ENCODE data around the gene PRPF6. TPM values are rescaled to one million over a fixed set of nuclear protein-coding genes. Genes with fewer than 3 reads are reported as not detected.
A peak's percentile ranks its signal among the peaks of the same experiment; 100 is the strongest.

Gene PRPF6
- total and polyA plus RNA-seq, 2 donors (not counting 3 experiments of a cell fraction or from before 2014, with no cell fraction given) = 35.3 to 67.4 TPM

DNA sequence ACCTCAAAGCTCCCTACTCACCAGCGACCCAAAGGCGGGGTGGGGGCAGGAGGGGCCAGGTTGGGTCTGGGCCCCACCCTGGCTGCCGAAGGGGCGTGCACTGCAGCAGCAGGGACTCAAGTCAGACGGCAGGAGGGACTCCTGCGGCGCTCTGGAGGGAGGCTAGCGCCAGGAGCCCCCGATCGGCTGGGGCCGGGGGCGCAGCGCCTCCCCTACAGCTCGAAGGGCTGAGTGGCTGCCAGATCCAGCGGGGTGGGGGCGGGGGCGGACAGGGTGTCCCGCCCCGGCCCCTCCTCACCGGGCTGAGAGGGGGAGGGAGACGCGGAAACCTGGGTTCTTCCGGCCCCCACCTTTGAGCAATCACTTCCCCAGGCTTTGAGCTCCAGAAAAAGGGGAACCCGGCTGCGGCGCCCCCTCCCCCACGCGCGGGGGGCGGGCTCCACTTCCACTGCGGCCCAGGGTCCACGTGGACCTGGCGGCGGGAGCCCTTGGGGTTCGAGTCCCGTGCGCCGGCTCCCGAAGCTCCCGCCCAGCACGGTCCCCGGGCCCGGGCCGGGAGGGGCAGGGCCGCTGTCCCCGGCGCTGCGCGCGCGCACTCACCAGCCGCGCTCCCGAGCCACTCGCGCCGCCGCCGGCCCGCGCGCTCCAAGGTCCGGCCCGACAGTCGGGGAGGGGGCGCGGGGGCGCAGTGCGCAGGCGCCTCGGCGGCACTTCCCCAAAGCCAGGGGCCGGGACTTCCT, 98.5 kb downstream of the PRPF6 start, which contains the start of gene RGS19:
Gene RGS19 (minus strand): TSS at position 246 of the 740 bp plus-strand sequence. CDS start 2,632 bp downstream, outside the sequence.
- dilution Hi-C loops (cut with MboI; ENCODE audit: extremely low pct_ligation_motif_present, low sequenced_read_pairs) = no loop called here
- no TSS peak for BruUV-seq (replicated peaks)

DNA sequence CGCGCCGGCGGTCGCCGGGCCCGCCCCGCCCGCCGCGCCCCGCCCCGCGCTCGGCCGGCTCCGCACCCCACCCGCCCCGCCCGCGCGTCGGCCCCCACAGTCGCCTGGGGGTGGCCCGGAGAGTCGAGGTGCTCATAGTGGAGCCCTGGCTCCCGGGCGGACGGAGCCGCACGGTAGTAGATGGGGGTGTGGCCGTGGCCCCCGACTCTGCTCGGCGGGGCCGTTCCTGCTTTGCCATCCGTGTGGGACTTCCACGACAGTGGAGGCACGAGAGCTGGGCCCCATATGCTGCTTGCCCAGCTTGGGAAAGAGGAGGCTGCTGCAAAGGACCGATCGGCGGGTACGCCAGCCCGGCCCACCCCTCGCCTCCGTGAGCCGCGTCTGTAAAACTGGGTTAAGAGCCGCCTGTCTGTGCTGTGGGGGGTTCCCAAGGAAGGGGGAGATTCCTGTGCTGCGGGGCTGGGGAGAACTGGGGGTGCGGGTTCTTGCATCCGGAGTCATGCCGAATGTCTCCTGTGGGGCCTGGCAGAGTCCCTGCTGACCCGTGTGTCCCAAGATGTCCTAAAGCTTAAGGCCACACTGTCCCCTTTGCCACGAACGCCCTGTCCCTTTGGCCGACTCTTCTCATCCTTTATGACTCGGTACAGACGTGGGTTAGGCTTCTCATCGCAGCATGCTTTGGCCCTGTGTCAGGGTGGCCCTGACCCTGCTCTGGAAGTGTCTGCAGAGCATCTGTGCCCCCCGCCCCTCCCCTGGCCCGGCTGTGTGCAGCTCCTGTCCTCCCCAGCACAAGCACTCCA, 99.3 kb downstream of the PRPF6 start, which contains the start of gene OPRL1:
Gene OPRL1 (plus strand): TSS at position 70 of the 800 bp plus-strand sequence. CDS start 12,639 bp downstream, outside the sequence.
- CTCF ChIA-PET = interaction anchor here (1.0 to 3.0 kb wide), 6 partner anchors 16 to 100 kb away, joined by 3 to 14 read pairs (median 4); partner anchors contain the start of gene SAMD10
- intact Hi-C loops (cut with micrococcal nuclease) = no loop called here
- H3K4me1 ChIP-seq (ENCODE audit: control insufficient read depth, extremely low read depth, insufficient read depth, low read length) = peaks cover 20% of the 10 kb centered on the region
- POLR2A ChIA-PET = interaction anchor here (0.6 kb wide), 1 partner anchor 451 kb away, joined by 3 read pairs; no protein-coding TSS in a partner anchor
- H3K9me3 ChIP-seq (replicated peaks; ENCODE audit: control insufficient read depth, insufficient read depth, low read length) = no peaks in the 10 kb centered on the region
- no TSS peak for BruUV-seq (replicated peaks)
- peaks cover 0 to 4% of the 10 kb centered on the region in 2 experiments for H3K36me3 ChIP-seq (ENCODE audit: control insufficient read depth in 2 of 2, extremely low read depth in 1 of 2, insufficient read depth in 2 of 2, low read length in 2 of 2)
- no peaks in the 10 kb centered on the region for H4K20me1 ChIP-seq (replicated peaks; ENCODE audit: control insufficient read depth, extremely low read depth, insufficient read depth, low read length)
- peak within 1 kb of the TSS; percentile 82 for H3K4me2 ChIP-seq (ENCODE audit: insufficient read depth, low read length)
- H3K9me1 ChIP-seq (replicated peaks; ENCODE audit: control insufficient read depth, extremely low read depth, insufficient read depth, low read length) = no peaks in the 10 kb centered on the region
- H3K9ac ChIP-seq (replicated peaks; ENCODE audit: extremely low read depth, insufficient read depth, low read length) = peak within 1 kb of the TSS; percentile 56
- dilution Hi-C loops (cut with MboI; ENCODE audit: extremely low pct_ligation_motif_present, low sequenced_read_pairs) = no loop called here
- H3K79me2 ChIP-seq (ENCODE audit: control insufficient read depth, insufficient read depth, low read length) = peaks cover 6% of the 10 kb centered on the region
- FAIRE-seq (no peak), DNase-seq (ENCODE audit: low read depth, low spot score) (peak; percentile 34)
- H3K27ac ChIP-seq (ENCODE audit: insufficient read depth, low read depth, low read length) = no peak within 1 kb of the TSS
- H2AFZ ChIP-seq (ENCODE audit: low read depth, low read length) = peak within 1 kb of the TSS; percentile 61
- TF ChIP-seq JUN (IDR thresholded peaks at IDR 0.05; ENCODE audit: borderline replicate concordance, insufficient read depth, insufficient read length, low read depth) = no peak
- TF ChIP-seq POLR2A (IDR thresholded peaks at IDR 0.05; ENCODE audit: low read depth, low read length) = peak; percentile 14
- TF ChIP-seq, protein P1, sequence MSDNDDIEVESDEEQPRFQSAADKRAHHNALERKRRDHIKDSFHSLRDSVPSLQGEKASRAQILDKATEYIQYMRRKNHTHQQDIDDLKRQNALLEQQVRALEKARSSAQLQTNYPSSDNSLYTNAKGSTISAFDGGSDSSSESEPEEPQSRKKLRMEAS (IDR thresholded peaks at IDR 0.05; ENCODE audit: insufficient read depth, insufficient read length) = no peak
- TF ChIP-seq EZH2 (IDR thresholded peaks at IDR 0.05; ENCODE audit: borderline replicate concordance, low read depth, low read length, severe bottlenecking) = no peak
- no peak for TF ChIP-seq MYC (IDR thresholded peaks at IDR 0.05; ENCODE audit: low read depth, low read length)
- no peak for TF ChIP-seq POLR2AphosphoS5 (IDR thresholded peaks at IDR 0.05; ENCODE audit: insufficient read depth, low read depth, low read length)
- H3K27me3 ChIP-seq (ENCODE audit: control insufficient read depth in 2 of 2, insufficient read depth in 2 of 2, low read length in 2 of 2) = peaks cover 10 to 15% of the 10 kb centered on the region in 2 experiments
- peak within 1 kb of the TSS; percentile 71 to 94 (median 73) for H3K4me3 ChIP-seq (replicated peaks in 1 of 3; ENCODE audit: insufficient read depth in 1 of 3, low read depth in 1 of 3, low read length in 3 of 3)

More for the DNA sequence above, 98.5 kb downstream of the PRPF6 start, which contains the start of gene RGS19:
- no peak for TF ChIP-seq POLR2AphosphoS5 (IDR thresholded peaks at IDR 0.05; ENCODE audit: insufficient read depth, low read depth, low read length)
- no peak for TF ChIP-seq EZH2 (IDR thresholded peaks at IDR 0.05; ENCODE audit: borderline replicate concordance, low read depth, low read length, severe bottlenecking)
- peak; percentile 16 for TF ChIP-seq POLR2A (IDR thresholded peaks at IDR 0.05; ENCODE audit: low read depth, low read length)
- ChIA-PET CTCF (interaction anchor here (0.6 to 3.0 kb wide), 7 partner anchors 15 to 100 kb away, joined by 3 to 14 read pairs (median 4); partner anchors contain the start of gene SAMD10), POLR2A (interaction anchor here (0.6 kb wide), 1 partner anchor 450 kb away, joined by 3 read pairs; no protein-coding TSS in a partner anchor)
- DNase-seq (ENCODE audit: low read depth, low spot score) (peak; percentile 57), FAIRE-seq (peak; percentile 37)
- peaks cover 2 to 7% of the 10 kb centered on the region in 2 experiments for H3K27me3 ChIP-seq (ENCODE audit: control insufficient read depth in 2 of 2, insufficient read depth in 2 of 2, low read length in 2 of 2)
- H3K4me3 ChIP-seq (replicated peaks in 1 of 3; ENCODE audit: insufficient read depth in 1 of 3, low read depth in 1 of 3, low read length in 3 of 3) = peak within 1 kb of the TSS; percentile 71 to 94 (median 73)
- no peaks in the 10 kb centered on the region for H3K9me1 ChIP-seq (replicated peaks; ENCODE audit: control insufficient read depth, extremely low read depth, insufficient read depth, low read length)
- H3K79me2 ChIP-seq (ENCODE audit: control insufficient read depth, insufficient read depth, low read length) = peaks cover 6% of the 10 kb centered on the region
- H3K9ac ChIP-seq (replicated peaks; ENCODE audit: extremely low read depth, insufficient read depth, low read length) = peak within 1 kb of the TSS; percentile 56
- no peaks in the 10 kb centered on the region for H4K20me1 ChIP-seq (replicated peaks; ENCODE audit: control insufficient read depth, extremely low read depth, insufficient read depth, low read length)
- peaks cover 20% of the 10 kb centered on the region for H3K4me1 ChIP-seq (ENCODE audit: control insufficient read depth, extremely low read depth, insufficient read depth, low read length)
- no peaks in the 10 kb centered on the region for H3K9me3 ChIP-seq (replicated peaks; ENCODE audit: control insufficient read depth, insufficient read depth, low read length)
- H3K27ac ChIP-seq (ENCODE audit: insufficient read depth, low read depth, low read length) = no peak within 1 kb of the TSS
- peak within 1 kb of the TSS; percentile 82 for H3K4me2 ChIP-seq (ENCODE audit: insufficient read depth, low read length)
- intact Hi-C loops (cut with micrococcal nuclease) = no loop called here
- peaks cover 0 to 8% of the 10 kb centered on the region in 2 experiments for H3K36me3 ChIP-seq (ENCODE audit: control insufficient read depth in 2 of 2, extremely low read depth in 1 of 2, insufficient read depth in 2 of 2, low read length in 2 of 2)
- H2AFZ ChIP-seq (ENCODE audit: low read depth, low read length) = peak within 1 kb of the TSS; percentile 61
